Natural killer cell (primary cell): ENCODE results near the gene CACNA1S. TPM values are rescaled to one million over a fixed set of nuclear protein-coding genes. Genes with fewer than 3 reads are reported as not detected.

ENCODE experiments used
- ATAC-seq, 3 donors: fragments of 150-1000 bp in 2 of 3; fragments of 200-7000 bp in 1 of 3; cut with Tn5 transposase; 1 replicate in 1 of 3; 2 replicates in 2 of 3; pipeline ENCODE4 v1.10.0; 2021; ENCODE audit warnings: mild to moderate bottlenecking in 2 of 3, moderate library complexity in 2 of 3
- DNase-seq, 2 donors: peaks; one replicate each; pipeline versions ENCODE4 v3.0.0 to v3.0.0-alpha.2; 2013 to 2021; ENCODE audit warnings: mixed read lengths in 1 of 2
- H3K27ac ChIP-seq: one replicate; pipeline ENCODE4 v1.5.1; 2013; ENCODE audit warnings: mild to moderate bottlenecking, low read length
- H3K27me3 ChIP-seq: one replicate; pipeline ENCODE4 v1.6.1; 2013; ENCODE audit warnings: low read length; ENCODE audit not compliant: control insufficient read depth, insufficient read depth
- H3K36me3 ChIP-seq: one replicate; pipeline ENCODE4 v1.6.1; 2013; ENCODE audit warnings: low read length; ENCODE audit not compliant: control insufficient read depth, insufficient read depth
- H3K4me1 ChIP-seq: one replicate; pipeline ENCODE4 v1.6.1; 2013; ENCODE audit warnings: low read length; ENCODE audit not compliant: control insufficient read depth, insufficient read depth
- H3K4me3 ChIP-seq: one replicate; pipeline ENCODE4 v1.5.1; 2013; ENCODE audit warnings: low read length
- H3K9me3 ChIP-seq: one replicate; pipeline ENCODE4 v1.6.1; 2013; ENCODE audit warnings: low read length; ENCODE audit not compliant: control insufficient read depth, insufficient read depth
- H3K27ac Mint-ChIP-seq, 2 donors: one replicate each; pipeline ENCODE4 v1.8.0; 2022; ENCODE audit warnings: mild to moderate bottlenecking in 2 of 2, mixed read lengths in 2 of 2, moderate library complexity in 1 of 2
- H3K27me3 Mint-ChIP-seq, 2 donors: one replicate each; pipeline ENCODE4 v1.8.0; 2022; ENCODE audit warnings: low read depth in 2 of 2, mixed read lengths in 2 of 2
- H3K36me3 Mint-ChIP-seq: one replicate; pipeline ENCODE4 v1.8.0; 2022; ENCODE audit warnings: mixed read lengths
- H3K4me1 Mint-ChIP-seq, 2 donors: one replicate each; pipeline ENCODE4 v1.8.0; 2022; ENCODE audit warnings: mixed read lengths in 2 of 2
- H3K4me3 Mint-ChIP-seq: one replicate; pipeline ENCODE4 v1.8.0; 2022; ENCODE audit warnings: mild to moderate bottlenecking, moderate library complexity, mixed read lengths
- H3K9me3 Mint-ChIP-seq, 2 donors: one replicate each; pipeline ENCODE4 v1.8.0; 2022; ENCODE audit warnings: mixed read lengths in 2 of 2
- CTCF ChIP-seq: fragments of 200-600 bp; IDR thresholded peaks from one replicate; pipeline ENCODE4 v1.8.0; 2022; ENCODE audit warnings: antibody characterized with exemption
- WGBS: methylation state at CpG from one replicate; pipeline ENCODE4 v1.1.7; 2013; ENCODE audit warnings: missing lambda C conversion rate; ENCODE audit not compliant: insufficient coverage; 5-methylcytosine and 5-hydroxymethylcytosine counted together
- intact Hi-C: fragments of 100-400 bp; cut with micrococcal nuclease; formaldehyde crosslinking; loops from one replicate; pipeline ENCODE4 v1.14.2; 2022
- total RNA-seq, 4 donors: library from RNA; stranded (reverse); fragments of 120-200 nt in 1 of 4; gene quantifications; one replicate each; pipeline versions ENCODE4 v1.2.3 to v1.2.4, GENCODE V29; 2013 to 2022

The CACNA1S gene
- total RNA-seq, 3 donors from 2014 or later (not counting 1 experiment from before 2014, with no cell fraction given) = not detected

GRCh38 chr1:201069636-201070035 lies 42.6 kb downstream of the CACNA1S start:
- Histone ChIP-seq H3K27me3 (no peaks in the 10 kb centered on the region), H3K4me1 (no peaks in the 10 kb centered on the region), H3K27ac (no peak overlapping the region), H3K4me3 (no peak overlapping the region), H3K9me3 (no peaks in the 10 kb centered on the region), H3K36me3 (no peaks in the 10 kb centered on the region)
- ATAC-seq = no peak
- DNase-seq = no peak
- no peak for TF ChIP-seq CTCF
- H3K4me3 Mint-ChIP-seq = no peak overlapping the region
- H3K27ac Mint-ChIP-seq = no peak overlapping the region
- no peaks in the 10 kb centered on the region for H3K9me3 Mint-ChIP-seq
- intact Hi-C loops = no loop called here
- H3K27me3 Mint-ChIP-seq = no peaks in the 10 kb centered on the region
- peaks cover 0 to 5% of the 10 kb centered on the region in 2 donors for H3K4me1 Mint-ChIP-seq
- H3K36me3 Mint-ChIP-seq = no peaks in the 10 kb centered on the region
- WGBS = 97% methylated on average over 2 of the region's 3 CpGs

GRCh38 chr1:201068976-201069375 lies 43.2 kb downstream of the CACNA1S start:
- H3K9me3 ChIP-seq = no peaks in the 10 kb centered on the region
- Mint-ChIP-seq H3K27ac (no peak overlapping the region), H3K36me3 (no peaks in the 10 kb centered on the region), H3K4me1 (peaks cover 0 to 5% of the 10 kb centered on the region in 2 donors), H3K27me3 (no peaks in the 10 kb centered on the region), H3K9me3 (no peaks in the 10 kb centered on the region), H3K4me3 (no peak overlapping the region)
- intact Hi-C loops = no loop called here
- H3K27me3 ChIP-seq = no peaks in the 10 kb centered on the region
- TF ChIP-seq CTCF = no peak
- H3K4me1 ChIP-seq = no peaks in the 10 kb centered on the region
- WGBS = 83% methylated on average over 4 of the region's 4 CpGs
- H3K36me3 ChIP-seq = no peaks in the 10 kb centered on the region
- DNase-seq = no peak
- H3K27ac ChIP-seq = no peak overlapping the region
- no peak for ATAC-seq
- H3K4me3 ChIP-seq = no peak overlapping the region

- H3K4me3 Mint-ChIP-seq = no peak overlapping the region
- no peak overlapping the region for H3K27ac Mint-ChIP-seq
- ATAC-seq = no peak
- no peaks in the 10 kb centered on the region for H3K9me3 Mint-ChIP-seq
- H3K27me3 Mint-ChIP-seq = no peaks in the 10 kb centered on the region
- no peaks in the 10 kb centered on the region for H3K4me1 ChIP-seq
- H3K4me3 ChIP-seq = no peak overlapping the region
- H3K36me3 ChIP-seq = no peaks in the 10 kb centered on the region
- intact Hi-C loops = no loop called here
- H3K36me3 Mint-ChIP-seq = no peaks in the 10 kb centered on the region
- 76% methylated on average over 4 of the region's 4 CpGs for WGBS
- peaks cover 0 to 5% of the 10 kb centered on the region in 2 donors for H3K4me1 Mint-ChIP-seq
- H3K27me3 ChIP-seq = no peaks in the 10 kb centered on the region
- no peak for TF ChIP-seq CTCF
- DNase-seq = no peak
- H3K9me3 ChIP-seq = no peaks in the 10 kb centered on the region
- H3K27ac ChIP-seq = no peak overlapping the region
Measured at GRCh38 chr1:201066986-201067385, 45.2 kb downstream of the CACNA1S start.

- Histone ChIP-seq H3K36me3 (no peaks in the 10 kb centered on the region), H3K9me3 (no peaks in the 10 kb centered on the region), H3K4me1 (no peaks in the 10 kb centered on the region), H3K4me3 (no peak overlapping the region), H3K27ac (no peak overlapping the region), H3K27me3 (no peaks in the 10 kb centered on the region)
- Mint-ChIP-seq H3K27ac (no peak overlapping the region), H3K9me3 (no peaks in the 10 kb centered on the region), H3K4me3 (no peak overlapping the region), H3K4me1 (no peaks in the 10 kb centered on the region), H3K27me3 (no peaks in the 10 kb centered on the region), H3K36me3 (no peaks in the 10 kb centered on the region)
- DNase-seq (no peak), ATAC-seq (no peak)
- no peak for TF ChIP-seq CTCF
- intact Hi-C loops = no loop called here
- 95% methylated on average over 10 of the region's 10 CpGs for WGBS
Measured at GRCh38 chr1:201065686-201066085, 46.5 kb downstream of the CACNA1S start.
